Astrocyte (in vitro differentiated cells and primary cell): ENCODE results near the gene CTNND2.
"Not testable (repeated sequence)": the region's sequence is repeated elsewhere in the genome, so short reads cannot be mapped to it uniquely, and the experiment has no call there.

Experiments used
- EZH2 ChIP-seq: IDR thresholded peaks from 2 replicates; pipeline ENCODE4 v1.6.1; 2012; ENCODE audit warnings: mild to moderate bottlenecking, low read length, inconsistent platforms; ENCODE audit not compliant: insufficient read depth
- TF ChIP-seq, protein P1 (sequence below): IDR thresholded peaks from 2 replicates; pipeline ENCODE4 v1.5.1; 2011; ENCODE audit warnings: low read depth, mild to moderate bottlenecking, inconsistent platforms, low read length, moderate library complexity; ENCODE audit not compliant: insufficient read depth

GRCh38 chr5:11828566-11828965 is 75.7 kb downstream of the CTNND2 start:
- TF ChIP-seq EZH2: not testable (repeated sequence)
- TF ChIP-seq, protein P1, sequence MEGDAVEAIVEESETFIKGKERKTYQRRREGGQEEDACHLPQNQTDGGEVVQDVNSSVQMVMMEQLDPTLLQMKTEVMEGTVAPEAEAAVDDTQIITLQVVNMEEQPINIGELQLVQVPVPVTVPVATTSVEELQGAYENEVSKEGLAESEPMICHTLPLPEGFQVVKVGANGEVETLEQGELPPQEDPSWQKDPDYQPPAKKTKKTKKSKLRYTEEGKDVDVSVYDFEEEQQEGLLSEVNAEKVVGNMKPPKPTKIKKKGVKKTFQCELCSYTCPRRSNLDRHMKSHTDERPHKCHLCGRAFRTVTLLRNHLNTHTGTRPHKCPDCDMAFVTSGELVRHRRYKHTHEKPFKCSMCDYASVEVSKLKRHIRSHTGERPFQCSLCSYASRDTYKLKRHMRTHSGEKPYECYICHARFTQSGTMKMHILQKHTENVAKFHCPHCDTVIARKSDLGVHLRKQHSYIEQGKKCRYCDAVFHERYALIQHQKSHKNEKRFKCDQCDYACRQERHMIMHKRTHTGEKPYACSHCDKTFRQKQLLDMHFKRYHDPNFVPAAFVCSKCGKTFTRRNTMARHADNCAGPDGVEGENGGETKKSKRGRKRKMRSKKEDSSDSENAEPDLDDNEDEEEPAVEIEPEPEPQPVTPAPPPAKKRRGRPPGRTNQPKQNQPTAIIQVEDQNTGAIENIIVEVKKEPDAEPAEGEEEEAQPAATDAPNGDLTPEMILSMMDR: not testable (repeated sequence)
